Fibroblast of the aortic adventitia (primary cell): ENCODE data around the gene ABL1. TPM values are rescaled to one million over a fixed set of nuclear protein-coding genes. Genes with fewer than 3 reads are reported as not detected.
A peak's percentile ranks its signal among the peaks of the same experiment; 100 is the strongest.

Experiments
- DNase-seq: peaks from one replicate; pipeline ENCODE4 v3.0.0-alpha.2; 2010; ENCODE audit warnings: low read depth
- H3K4me3 ChIP-seq: 2 replicates; pipeline ENCODE4 v1.5.1; 2011; ENCODE audit warnings: low read depth, mild to moderate bottlenecking, control low read depth, low read length, moderate library complexity
- total RNA-seq: library from RNA; depleted of rRNA; stranded (reverse); fragments of >200 nt; gene quantifications from 2 replicates; pipeline ENCODE4 v1.2.3, GENCODE V29; 2012; ENCODE audit warnings: low replicate concordance
- TF ChIP-seq, protein P1 (sequence below): IDR thresholded peaks from 2 replicates; pipeline ENCODE4 v1.5.1; 2011; ENCODE audit warnings: mild to moderate bottlenecking, low read length, control low read depth, inconsistent platforms; ENCODE audit not compliant: insufficient read depth

ABL1 gene
- total RNA-seq, 1 donor, result 73.3 TPM

GRCh38 chr9:130869250-130869649 is 34.2 kb downstream of the ABL1 start:
- peak; percentile 81 for DNase-seq
- no peak overlapping the region for H3K4me3 ChIP-seq
- TF ChIP-seq, protein P1, sequence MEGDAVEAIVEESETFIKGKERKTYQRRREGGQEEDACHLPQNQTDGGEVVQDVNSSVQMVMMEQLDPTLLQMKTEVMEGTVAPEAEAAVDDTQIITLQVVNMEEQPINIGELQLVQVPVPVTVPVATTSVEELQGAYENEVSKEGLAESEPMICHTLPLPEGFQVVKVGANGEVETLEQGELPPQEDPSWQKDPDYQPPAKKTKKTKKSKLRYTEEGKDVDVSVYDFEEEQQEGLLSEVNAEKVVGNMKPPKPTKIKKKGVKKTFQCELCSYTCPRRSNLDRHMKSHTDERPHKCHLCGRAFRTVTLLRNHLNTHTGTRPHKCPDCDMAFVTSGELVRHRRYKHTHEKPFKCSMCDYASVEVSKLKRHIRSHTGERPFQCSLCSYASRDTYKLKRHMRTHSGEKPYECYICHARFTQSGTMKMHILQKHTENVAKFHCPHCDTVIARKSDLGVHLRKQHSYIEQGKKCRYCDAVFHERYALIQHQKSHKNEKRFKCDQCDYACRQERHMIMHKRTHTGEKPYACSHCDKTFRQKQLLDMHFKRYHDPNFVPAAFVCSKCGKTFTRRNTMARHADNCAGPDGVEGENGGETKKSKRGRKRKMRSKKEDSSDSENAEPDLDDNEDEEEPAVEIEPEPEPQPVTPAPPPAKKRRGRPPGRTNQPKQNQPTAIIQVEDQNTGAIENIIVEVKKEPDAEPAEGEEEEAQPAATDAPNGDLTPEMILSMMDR, result no peak

DNA sequence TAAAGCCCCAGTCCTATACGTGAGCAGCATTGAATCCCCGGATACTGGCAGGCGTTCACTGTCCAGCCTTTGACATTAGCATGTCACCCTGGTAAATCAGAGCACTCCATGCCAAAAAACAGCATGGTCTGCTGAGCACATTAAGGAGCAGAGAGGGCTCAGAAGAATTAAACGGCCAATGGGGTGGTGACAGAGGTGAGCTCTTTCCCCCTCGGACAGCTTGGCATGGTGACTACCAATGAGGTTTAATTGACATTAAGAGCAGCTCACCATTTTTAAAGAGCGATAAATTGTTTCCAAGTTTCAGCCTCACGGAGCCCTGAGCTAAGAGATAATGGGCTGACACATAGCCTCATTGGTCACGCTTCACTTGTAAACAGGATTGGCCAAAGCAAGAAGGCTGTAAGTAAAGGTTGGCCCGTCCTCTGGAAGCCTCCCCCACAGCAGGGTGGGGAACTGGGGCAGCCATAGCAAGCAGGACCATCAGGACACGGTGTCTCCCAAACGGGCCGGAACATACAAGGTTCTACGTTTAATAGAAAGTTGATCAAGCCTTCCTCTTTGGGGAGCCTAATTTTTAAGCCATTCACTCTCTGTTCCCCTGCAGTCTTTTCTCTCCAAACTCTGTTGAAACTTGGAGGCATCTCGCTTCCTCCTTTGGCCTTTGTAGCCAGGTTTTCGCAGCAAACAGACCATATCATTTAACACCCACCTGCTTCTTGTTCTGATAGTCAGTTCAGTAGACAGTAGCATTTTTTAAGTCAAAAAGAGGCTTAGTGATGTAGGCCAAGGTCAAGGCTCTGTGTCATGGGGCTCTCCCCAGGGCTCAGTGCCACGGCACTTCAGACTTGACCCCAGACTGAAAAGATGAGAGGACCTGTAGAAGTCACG is 35.7 kb downstream of the ABL1 start:
- TF ChIP-seq, protein P1, result no peak
- no peak for DNase-seq
- H3K4me3 ChIP-seq, result no peak overlapping the region

DNA sequence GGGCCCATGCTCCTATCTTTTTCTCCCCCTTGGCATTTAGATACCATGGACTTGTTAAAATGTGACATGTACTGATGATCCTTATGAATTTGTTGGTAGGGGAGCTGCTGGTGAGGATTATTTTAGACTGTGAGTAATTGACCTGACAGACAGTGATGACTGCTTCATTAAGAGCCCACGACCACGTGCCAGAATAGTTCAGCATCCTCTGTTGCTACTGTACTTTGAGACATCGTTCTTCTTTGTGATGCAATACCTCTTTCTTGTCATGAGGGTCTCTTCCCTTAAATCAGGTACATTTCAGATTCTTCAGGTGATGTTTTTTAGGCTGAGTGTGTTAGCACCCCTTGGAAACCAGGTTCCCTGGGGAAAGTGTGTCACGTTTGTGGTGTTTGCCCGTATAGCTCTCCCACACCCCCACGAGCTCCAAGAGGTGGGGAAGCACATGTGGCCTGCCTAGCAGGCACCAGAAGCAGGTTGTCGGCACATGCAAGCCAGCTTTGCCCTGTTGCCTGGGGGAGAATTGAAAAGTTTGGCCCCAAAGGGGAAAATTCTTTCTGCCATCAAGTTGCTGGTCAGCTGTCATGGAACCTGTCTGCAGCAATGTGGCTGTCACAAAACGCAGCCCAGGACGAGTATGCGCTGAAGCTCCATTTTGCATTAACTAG is 36.5 kb downstream of the ABL1 start:
- no peak overlapping the region for H3K4me3 ChIP-seq
- DNase-seq, result no peak
- TF ChIP-seq, protein P1, result no peak

- TF ChIP-seq, protein P1, result no peak
- DNase-seq, result no peak
- no peak overlapping the region for H3K4me3 ChIP-seq
These were observed 37.0 kb downstream of the ABL1 start for GRCh38 chr9:130872093-130872492.

- TF ChIP-seq, protein P1, result no peak
- no peak overlapping the region for H3K4me3 ChIP-seq
- DNase-seq, result no peak
These were observed 37.5 kb downstream of the ABL1 start for GRCh38 chr9:130872508-130872907.

DNA sequence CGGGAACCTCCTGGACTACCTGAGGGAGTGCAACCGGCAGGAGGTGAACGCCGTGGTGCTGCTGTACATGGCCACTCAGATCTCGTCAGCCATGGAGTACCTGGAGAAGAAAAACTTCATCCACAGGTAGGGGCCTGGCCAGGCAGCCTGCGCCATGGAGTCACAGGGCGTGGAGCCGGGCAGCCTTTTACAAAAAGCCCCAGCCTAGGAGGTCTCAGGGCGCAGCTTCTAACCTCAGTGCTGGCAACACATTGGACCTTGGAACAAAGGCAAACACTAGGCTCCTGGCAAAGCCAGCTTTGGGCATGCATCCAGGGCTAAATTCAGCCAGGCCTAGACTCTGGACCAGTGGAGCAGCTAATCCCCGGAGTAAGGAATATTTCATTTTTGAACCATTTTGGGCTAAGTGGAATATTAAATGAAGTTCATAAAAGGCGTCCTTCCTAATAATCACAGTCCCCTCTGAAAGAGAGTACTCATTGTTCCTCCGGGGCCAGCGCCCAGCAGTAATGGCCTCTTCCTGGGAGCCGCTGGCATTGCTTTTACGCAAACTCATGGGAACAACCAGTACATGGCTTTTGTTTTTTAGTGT is 38.0 kb downstream of the ABL1 start:
- TF ChIP-seq, protein P1, result no peak
- peak; percentile 36 for DNase-seq
- H3K4me3 ChIP-seq, result no peak overlapping the region
